Neural progenitor cell (in vitro differentiated cells): ENCODE results near the gene USP13.

Experiments
- EZH2 ChIP-seq: fragments of 200-600 bp; sonication (generic); IDR thresholded peaks from 2 replicates; pipeline ENCODE4 v1.6.1; 2017; ENCODE audit warnings: antibody characterized with exemption, mild to moderate bottlenecking, moderate library complexity
- TF ChIP-seq, protein P1 (sequence below): fragments of 200-600 bp; sonication (generic); IDR thresholded peaks from 2 replicates; pipeline ENCODE4 v1.5.1; 2017; ENCODE audit warnings: antibody characterized with exemption, mild to moderate bottlenecking

- TF ChIP-seq, protein P1, sequence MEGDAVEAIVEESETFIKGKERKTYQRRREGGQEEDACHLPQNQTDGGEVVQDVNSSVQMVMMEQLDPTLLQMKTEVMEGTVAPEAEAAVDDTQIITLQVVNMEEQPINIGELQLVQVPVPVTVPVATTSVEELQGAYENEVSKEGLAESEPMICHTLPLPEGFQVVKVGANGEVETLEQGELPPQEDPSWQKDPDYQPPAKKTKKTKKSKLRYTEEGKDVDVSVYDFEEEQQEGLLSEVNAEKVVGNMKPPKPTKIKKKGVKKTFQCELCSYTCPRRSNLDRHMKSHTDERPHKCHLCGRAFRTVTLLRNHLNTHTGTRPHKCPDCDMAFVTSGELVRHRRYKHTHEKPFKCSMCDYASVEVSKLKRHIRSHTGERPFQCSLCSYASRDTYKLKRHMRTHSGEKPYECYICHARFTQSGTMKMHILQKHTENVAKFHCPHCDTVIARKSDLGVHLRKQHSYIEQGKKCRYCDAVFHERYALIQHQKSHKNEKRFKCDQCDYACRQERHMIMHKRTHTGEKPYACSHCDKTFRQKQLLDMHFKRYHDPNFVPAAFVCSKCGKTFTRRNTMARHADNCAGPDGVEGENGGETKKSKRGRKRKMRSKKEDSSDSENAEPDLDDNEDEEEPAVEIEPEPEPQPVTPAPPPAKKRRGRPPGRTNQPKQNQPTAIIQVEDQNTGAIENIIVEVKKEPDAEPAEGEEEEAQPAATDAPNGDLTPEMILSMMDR: no peak
- TF ChIP-seq EZH2: no peak
Measured at GRCh38 chr3:179734497-179735281, 81.8 kb downstream of the USP13 start.
